Measurements from ENCODE around the gene POLR2A.
"Not testable (repeated sequence)": the region's sequence is repeated elsewhere in the genome, so short reads cannot be mapped to it uniquely, and the experiment has no call there.

GRCh38 chr17:7481275-7481674 lies 2.9 kb upstream of the POLR2A start, which contains the start of gene SLC35G6:
- TF ChIP-seq, protein P1, sequence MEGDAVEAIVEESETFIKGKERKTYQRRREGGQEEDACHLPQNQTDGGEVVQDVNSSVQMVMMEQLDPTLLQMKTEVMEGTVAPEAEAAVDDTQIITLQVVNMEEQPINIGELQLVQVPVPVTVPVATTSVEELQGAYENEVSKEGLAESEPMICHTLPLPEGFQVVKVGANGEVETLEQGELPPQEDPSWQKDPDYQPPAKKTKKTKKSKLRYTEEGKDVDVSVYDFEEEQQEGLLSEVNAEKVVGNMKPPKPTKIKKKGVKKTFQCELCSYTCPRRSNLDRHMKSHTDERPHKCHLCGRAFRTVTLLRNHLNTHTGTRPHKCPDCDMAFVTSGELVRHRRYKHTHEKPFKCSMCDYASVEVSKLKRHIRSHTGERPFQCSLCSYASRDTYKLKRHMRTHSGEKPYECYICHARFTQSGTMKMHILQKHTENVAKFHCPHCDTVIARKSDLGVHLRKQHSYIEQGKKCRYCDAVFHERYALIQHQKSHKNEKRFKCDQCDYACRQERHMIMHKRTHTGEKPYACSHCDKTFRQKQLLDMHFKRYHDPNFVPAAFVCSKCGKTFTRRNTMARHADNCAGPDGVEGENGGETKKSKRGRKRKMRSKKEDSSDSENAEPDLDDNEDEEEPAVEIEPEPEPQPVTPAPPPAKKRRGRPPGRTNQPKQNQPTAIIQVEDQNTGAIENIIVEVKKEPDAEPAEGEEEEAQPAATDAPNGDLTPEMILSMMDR (IDR thresholded peaks at IDR 0.05; ENCODE audit: insufficient read depth, low read depth, low read length), result not testable (repeated sequence)
- not testable (repeated sequence) for TF ChIP-seq EZH2 (IDR thresholded peaks at IDR 0.05; ENCODE audit: insufficient read depth, low read length)

Data from astrocyte (in vitro differentiated cells and primary cell).